ES-I3 (cell line): ENCODE results near the gene OR51F2.
"Not testable (repeated sequence)": the region's sequence is repeated elsewhere in the genome, so short reads cannot be mapped to it uniquely, and the experiment has no call there.

Source experiments
- H3K36me3 ChIP-seq: 2 replicates; pipeline ENCODE4 v1.6.1; 2013; ENCODE audit warnings: mild to moderate bottlenecking, low read length, control low read depth, moderate library complexity; ENCODE audit not compliant: insufficient read depth
- H3K4me1 ChIP-seq: 2 replicates; pipeline ENCODE4 v1.6.1; 2013; ENCODE audit warnings: mild to moderate bottlenecking, control low read depth, low read length; ENCODE audit not compliant: insufficient read depth
- H3K9ac ChIP-seq: 2 replicates; pipeline ENCODE4 v1.6.1; 2013; ENCODE audit warnings: low read depth, mild to moderate bottlenecking, low read length, moderate library complexity
- H3K9me3 ChIP-seq: 2 replicates; pipeline ENCODE4 v1.6.1; 2013; ENCODE audit warnings: mild to moderate bottlenecking, low read length, moderate library complexity; ENCODE audit not compliant: control insufficient read depth, insufficient read depth

Gene OR51F2

DNA sequence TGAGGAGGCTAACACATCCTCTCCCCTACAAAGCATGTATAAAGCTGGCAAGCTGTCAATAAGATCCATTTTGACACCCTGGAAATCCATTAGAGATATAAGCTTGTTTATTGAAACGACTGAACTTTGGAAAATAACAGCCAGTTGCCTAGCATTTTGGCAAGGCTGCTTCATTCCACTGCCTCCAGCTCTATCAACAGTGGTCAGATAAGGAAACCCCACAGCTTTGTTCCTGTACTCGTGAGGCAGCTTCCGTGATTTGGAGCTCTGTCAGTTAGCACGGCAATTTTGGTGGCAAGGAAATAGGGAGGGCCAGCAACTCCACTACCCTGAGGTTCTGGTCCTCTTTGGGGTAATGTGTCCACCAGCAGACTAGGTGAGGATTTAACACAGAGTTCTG is 29.9 kb downstream of the OR51F2 start:
- Histone ChIP-seq H3K9ac (no peak overlapping the region), H3K9me3 (no peaks in the 10 kb centered on the region), H3K4me1 (no peaks in the 10 kb centered on the region), H3K36me3 (no peaks in the 10 kb centered on the region)

DNA sequence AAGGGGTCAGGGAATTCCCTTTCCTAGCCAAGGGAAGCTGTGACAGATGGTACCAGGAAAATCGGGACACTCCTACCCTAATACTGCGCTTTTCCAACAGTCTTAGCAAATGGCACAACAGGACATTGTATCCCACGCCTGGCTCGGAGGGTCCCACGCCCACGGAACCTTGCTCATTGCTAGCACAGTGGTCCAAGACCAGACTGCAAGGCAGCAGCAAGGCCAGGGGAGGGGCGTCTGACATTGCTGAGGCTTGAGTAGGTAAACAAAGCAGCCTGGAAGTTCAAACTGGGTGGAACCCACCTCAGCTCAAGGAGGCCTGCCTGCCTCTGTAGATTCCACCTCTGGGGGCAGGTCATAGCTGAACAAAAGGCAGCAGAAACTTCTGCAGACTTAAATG is 33.2 kb downstream of the OR51F2 start:
- H3K36me3 ChIP-seq, H3K9me3 ChIP-seq, H3K9ac ChIP-seq, H3K4me1 ChIP-seq: not testable (repeated sequence)

DNA sequence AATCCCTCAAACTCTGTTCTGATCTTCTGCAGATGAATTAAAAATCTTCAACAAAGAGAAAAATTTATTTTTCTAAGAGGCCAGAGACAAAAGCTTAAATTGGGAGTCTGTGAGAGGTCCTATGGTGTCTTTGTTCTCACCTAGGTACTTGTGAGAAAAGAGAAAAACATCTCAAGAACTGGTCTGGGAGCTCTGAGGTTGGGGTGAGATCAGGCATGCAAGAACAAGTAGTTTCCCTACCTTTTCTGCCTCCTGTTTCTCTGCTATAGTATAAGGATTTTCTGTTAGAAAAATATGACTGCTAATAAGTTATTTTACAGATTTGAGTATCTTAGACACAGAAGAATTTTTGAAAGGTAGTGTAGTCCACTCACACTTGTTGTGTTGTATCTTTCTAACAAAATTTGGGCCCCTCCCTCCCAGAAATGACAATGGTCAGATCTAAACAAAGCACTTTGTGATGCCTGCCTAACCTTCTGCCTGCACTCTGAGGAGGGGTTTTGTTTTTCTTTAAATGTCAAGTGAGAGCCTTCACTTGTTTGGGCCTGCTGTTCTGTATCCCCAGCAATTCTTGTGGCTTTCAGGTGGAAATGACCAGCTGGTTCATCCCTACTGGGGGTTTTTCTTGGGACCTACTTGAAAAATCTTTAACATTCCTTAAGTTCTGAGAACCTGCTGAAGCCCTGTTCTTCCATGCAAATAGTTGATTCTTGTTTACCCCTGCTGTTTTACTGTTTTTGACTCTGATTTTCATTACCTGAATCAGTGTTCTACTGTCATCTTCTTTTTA is 41.5 kb downstream of the OR51F2 start:
- no peaks in the 10 kb centered on the region for H3K9me3 ChIP-seq
- H3K4me1 ChIP-seq, result peaks cover 12% of the 10 kb centered on the region; the same call in 1 of the 2 replicates
- no peaks in the 10 kb centered on the region for H3K36me3 ChIP-seq
- no peak overlapping the region for H3K9ac ChIP-seq

DNA sequence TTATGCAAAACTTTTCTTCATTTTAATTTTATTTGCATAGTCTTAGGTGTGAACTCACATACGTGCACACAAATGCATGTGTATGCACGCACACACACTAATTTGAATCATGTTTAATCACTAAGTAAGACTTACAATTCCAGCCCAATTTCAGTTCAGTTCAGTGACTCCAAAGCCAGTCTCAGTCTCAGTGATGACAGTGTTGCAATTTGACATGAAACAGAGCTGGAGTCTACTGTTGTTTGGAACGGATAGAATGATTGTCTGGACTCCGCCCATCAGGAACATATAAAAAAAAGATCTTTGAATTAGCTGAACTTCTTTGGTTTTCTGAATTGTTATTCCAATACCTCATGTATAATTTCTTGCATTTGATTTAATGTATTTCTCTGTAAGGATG is 42.8 kb downstream of the OR51F2 start:
- Histone ChIP-seq H3K9ac (no peak overlapping the region), H3K36me3 (no peaks in the 10 kb centered on the region), H3K4me1 (peaks cover 12% of the 10 kb centered on the region; the same call in 1 of the 2 replicates), H3K9me3 (no peaks in the 10 kb centered on the region)

DNA sequence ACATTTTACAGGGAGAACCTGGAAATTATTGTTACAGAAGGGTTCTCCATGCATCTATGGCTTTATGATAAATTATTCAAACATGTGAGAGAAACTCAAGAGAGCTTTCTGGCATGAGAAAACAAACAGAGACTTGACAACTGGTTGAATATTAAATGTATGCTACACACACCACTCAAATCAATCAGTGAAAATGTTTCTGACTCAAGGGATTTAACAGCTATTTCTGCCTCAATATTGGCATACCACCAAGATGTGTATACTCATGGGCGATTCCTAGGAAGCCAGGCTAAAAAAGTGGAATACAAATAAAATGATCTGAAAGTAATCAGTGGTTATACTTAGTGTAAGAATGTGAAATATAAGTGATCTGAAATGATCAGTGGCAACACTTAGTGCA is 44.7 kb downstream of the OR51F2 start:
- H3K36me3 ChIP-seq, result no peaks in the 10 kb centered on the region
- H3K9me3 ChIP-seq, result no peaks in the 10 kb centered on the region
- no peak overlapping the region for H3K9ac ChIP-seq
- peaks cover 12% of the 10 kb centered on the region; the same call in 1 of the 2 replicates for H3K4me1 ChIP-seq
